Adrenal gland (tissue), 5 donors: ENCODE data around the gene OR9A2.

ENCODE experiments used
- POLR2A ChIP-seq, 2 donors: fragments of 450-650 bp; IDR thresholded peaks; one replicate each; pipeline ENCODE4 v1.6.1; 2017; ENCODE audit warnings: antibody characterized with exemption in 2 of 2, mild to moderate bottlenecking in 2 of 2, moderate library complexity in 1 of 2
- TF ChIP-seq, protein P1 (sequence below), 6 experiments: fragments of 450-650 bp in 4 of 6; fragments of 200-600 bp in 2 of 6; sonication (generic) in 1 of 6; IDR thresholded peaks; 1 replicate in 5 of 6; 2 replicates in 1 of 6; pipeline versions ENCODE4 v1.5.1 to v1.8.0; 2016 to 2021; ENCODE audit warnings: antibody characterized with exemption in 6 of 6, mild to moderate bottlenecking in 2 of 6, moderate library complexity in 1 of 6
- donor health status: DM: no; HTN: no; CAD: no.

DNA sequence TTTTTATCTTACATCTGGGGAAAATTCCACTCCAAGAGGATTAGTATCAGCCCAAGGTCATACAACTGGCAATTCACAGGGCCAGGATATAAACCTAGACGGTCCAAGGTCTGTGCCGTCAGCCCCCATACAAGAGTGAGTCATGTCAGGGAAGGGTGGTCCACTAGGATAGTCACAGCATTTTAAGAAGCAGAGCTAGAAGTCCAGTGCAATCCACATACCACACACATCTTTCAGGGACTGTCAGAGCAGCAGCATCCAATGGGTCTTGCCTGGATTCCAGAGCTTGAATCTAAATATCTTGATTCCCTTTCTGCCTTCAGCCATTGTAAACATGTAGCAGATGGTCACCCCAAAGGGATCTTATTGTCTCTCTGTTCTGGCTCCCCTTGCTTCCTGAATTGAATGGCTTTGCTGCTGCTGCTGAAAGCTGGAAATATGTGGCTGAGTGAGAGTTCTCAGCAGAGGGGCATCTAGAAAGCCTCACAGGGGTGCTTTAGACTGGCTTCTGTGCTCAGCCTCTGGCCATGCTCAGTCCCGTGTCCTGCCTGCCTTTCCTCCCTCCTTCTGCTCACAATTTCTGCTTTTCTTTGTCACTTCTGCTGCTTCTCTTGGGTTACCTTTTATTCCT lies 15.3 kb upstream of the OR9A2 start:
- TF ChIP-seq, protein P1, sequence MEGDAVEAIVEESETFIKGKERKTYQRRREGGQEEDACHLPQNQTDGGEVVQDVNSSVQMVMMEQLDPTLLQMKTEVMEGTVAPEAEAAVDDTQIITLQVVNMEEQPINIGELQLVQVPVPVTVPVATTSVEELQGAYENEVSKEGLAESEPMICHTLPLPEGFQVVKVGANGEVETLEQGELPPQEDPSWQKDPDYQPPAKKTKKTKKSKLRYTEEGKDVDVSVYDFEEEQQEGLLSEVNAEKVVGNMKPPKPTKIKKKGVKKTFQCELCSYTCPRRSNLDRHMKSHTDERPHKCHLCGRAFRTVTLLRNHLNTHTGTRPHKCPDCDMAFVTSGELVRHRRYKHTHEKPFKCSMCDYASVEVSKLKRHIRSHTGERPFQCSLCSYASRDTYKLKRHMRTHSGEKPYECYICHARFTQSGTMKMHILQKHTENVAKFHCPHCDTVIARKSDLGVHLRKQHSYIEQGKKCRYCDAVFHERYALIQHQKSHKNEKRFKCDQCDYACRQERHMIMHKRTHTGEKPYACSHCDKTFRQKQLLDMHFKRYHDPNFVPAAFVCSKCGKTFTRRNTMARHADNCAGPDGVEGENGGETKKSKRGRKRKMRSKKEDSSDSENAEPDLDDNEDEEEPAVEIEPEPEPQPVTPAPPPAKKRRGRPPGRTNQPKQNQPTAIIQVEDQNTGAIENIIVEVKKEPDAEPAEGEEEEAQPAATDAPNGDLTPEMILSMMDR (IDR thresholded peaks at IDR 0.05): no peak
- no peak for TF ChIP-seq POLR2A (IDR thresholded peaks at IDR 0.05)
